ENCODE results near the gene METTL6. TPM values are rescaled to one million over a fixed set of nuclear protein-coding genes. Genes with fewer than 3 reads are reported as not detected.

METTL6 gene
- total RNA-seq, 4 donors from 2014 or later = 2.6 to 9.6 (median 9.0) TPM

- WGBS, 2 donors (ENCODE audit: low coverage in 1 of 2) = 88 to 97% methylated on average over 2 of the region's 2 CpGs
- no peak for TF ChIP-seq EP300 (IDR thresholded peaks at IDR 0.05; ENCODE audit: low read depth)
- TF ChIP-seq POLR2AphosphoS5 (IDR thresholded peaks at IDR 0.05) = no peak
- no peak for TF ChIP-seq POLR2A (IDR thresholded peaks at IDR 0.05)
- TF ChIP-seq, protein P1, sequence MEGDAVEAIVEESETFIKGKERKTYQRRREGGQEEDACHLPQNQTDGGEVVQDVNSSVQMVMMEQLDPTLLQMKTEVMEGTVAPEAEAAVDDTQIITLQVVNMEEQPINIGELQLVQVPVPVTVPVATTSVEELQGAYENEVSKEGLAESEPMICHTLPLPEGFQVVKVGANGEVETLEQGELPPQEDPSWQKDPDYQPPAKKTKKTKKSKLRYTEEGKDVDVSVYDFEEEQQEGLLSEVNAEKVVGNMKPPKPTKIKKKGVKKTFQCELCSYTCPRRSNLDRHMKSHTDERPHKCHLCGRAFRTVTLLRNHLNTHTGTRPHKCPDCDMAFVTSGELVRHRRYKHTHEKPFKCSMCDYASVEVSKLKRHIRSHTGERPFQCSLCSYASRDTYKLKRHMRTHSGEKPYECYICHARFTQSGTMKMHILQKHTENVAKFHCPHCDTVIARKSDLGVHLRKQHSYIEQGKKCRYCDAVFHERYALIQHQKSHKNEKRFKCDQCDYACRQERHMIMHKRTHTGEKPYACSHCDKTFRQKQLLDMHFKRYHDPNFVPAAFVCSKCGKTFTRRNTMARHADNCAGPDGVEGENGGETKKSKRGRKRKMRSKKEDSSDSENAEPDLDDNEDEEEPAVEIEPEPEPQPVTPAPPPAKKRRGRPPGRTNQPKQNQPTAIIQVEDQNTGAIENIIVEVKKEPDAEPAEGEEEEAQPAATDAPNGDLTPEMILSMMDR (IDR thresholded peaks at IDR 0.05) = no peak
These were observed 29.0 kb upstream of the METTL6 start for GRCh38 chr3:15456321-15456720.

DNA sequence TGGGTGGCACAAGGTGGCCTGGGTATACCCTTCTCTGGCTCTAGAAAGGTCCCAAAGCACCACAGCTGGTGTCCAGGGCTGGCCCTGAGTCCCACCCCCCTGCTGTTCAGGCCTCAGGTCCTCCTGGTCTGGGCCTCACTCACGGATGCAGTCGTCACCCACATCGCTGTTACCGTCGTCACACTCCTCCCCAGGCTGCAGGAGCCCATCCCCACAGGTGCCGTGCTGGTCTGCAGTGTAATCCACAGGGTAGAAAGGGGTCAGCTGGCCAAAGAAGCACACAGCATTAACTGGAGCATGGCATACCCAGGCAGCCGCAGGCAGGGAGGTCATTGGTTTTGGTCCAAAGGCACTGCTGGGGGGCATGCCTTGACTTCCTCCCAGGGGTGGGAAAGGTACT is 28.4 kb upstream of the METTL6 start:
- intact Hi-C loops (cut with DNase I; ENCODE audit: low total_unique reads) = no loop called here
- in situ Hi-C loops (cut with MboI; ENCODE audit: low pct_ligation_motif_present in 1 of 4, low pct_unique_long_range_greater_than_20kb in 1 of 4, low sequenced_read_pairs in 3 of 4) = no loop called here
- Histone ChIP-seq H3K4me3 (no peak overlapping the region), H3K27me3 (no peaks in the 10 kb centered on the region), H3K27ac (no peak overlapping the region), H3K9me3 (no peaks in the 10 kb centered on the region), H3K36me3 (no peaks in the 10 kb centered on the region), H3K4me1 (no peaks in the 10 kb centered on the region)
- DNase-seq = no peak
- WGBS, 2 donors (ENCODE audit: low coverage in 1 of 2) = 89% methylated on average over 7 of the region's 7 CpGs; no CpG with 5 or more reads in 1 of the 2 donors
- TF ChIP-seq EP300 (IDR thresholded peaks at IDR 0.05; ENCODE audit: low read depth) (no peak), POLR2A (IDR thresholded peaks at IDR 0.05) (no peak), POLR2AphosphoS5 (IDR thresholded peaks at IDR 0.05) (no peak)
- TF ChIP-seq, protein P1 (IDR thresholded peaks at IDR 0.05) = no peak

More at GRCh38 chr3:15456321-15456720, 29.0 kb upstream of the METTL6 start:
- intact Hi-C loops (cut with DNase I; ENCODE audit: low total_unique reads) = no loop called here
- H3K4me3 ChIP-seq = no peak overlapping the region
- no peaks in the 10 kb centered on the region for H3K27me3 ChIP-seq
- in situ Hi-C loops (cut with MboI; ENCODE audit: low pct_ligation_motif_present in 1 of 4, low pct_unique_long_range_greater_than_20kb in 1 of 4, low sequenced_read_pairs in 3 of 4) = no loop called here
- H3K9me3 ChIP-seq = no peaks in the 10 kb centered on the region
- DNase-seq = no peak
- no peak overlapping the region for H3K27ac ChIP-seq
- H3K36me3 ChIP-seq = no peaks in the 10 kb centered on the region
- no peaks in the 10 kb centered on the region for H3K4me1 ChIP-seq

- Histone ChIP-seq H3K27me3 (no peaks in the 10 kb centered on the region), H3K4me3 (no peak overlapping the region), H3K27ac (no peak overlapping the region), H3K36me3 (no peaks in the 10 kb centered on the region), H3K9me3 (no peaks in the 10 kb centered on the region), H3K4me1 (no peaks in the 10 kb centered on the region)
- in situ Hi-C loops (cut with MboI; ENCODE audit: low pct_ligation_motif_present in 1 of 4, low pct_unique_long_range_greater_than_20kb in 1 of 4, low sequenced_read_pairs in 3 of 4) = no loop called here
- DNase-seq = no peak
- TF ChIP-seq EP300 (IDR thresholded peaks at IDR 0.05; ENCODE audit: low read depth) (no peak), POLR2A (IDR thresholded peaks at IDR 0.05) (no peak), POLR2AphosphoS5 (IDR thresholded peaks at IDR 0.05) (no peak)
- TF ChIP-seq, protein P1 (IDR thresholded peaks at IDR 0.05) = no peak
- intact Hi-C loops (cut with DNase I; ENCODE audit: low total_unique reads) = no loop called here
These were observed 27.6 kb upstream of the METTL6 start for GRCh38 chr3:15454965-15455364.

GRCh38 chr3:15453991-15454625 is 26.8 kb upstream of the METTL6 start:
- Histone ChIP-seq H3K4me1 (no peaks in the 10 kb centered on the region), H3K9me3 (no peaks in the 10 kb centered on the region), H3K27me3 (no peaks in the 10 kb centered on the region), H3K4me3 (no peak overlapping the region), H3K27ac (no peak overlapping the region), H3K36me3 (no peaks in the 10 kb centered on the region)
- TF ChIP-seq POLR2A (IDR thresholded peaks at IDR 0.05) (no peak), EP300 (IDR thresholded peaks at IDR 0.05; ENCODE audit: low read depth) (no peak), POLR2AphosphoS5 (IDR thresholded peaks at IDR 0.05) (no peak)
- TF ChIP-seq, protein P1 (IDR thresholded peaks at IDR 0.05) = no peak
- in situ Hi-C loops (cut with MboI; ENCODE audit: low pct_ligation_motif_present in 1 of 4, low pct_unique_long_range_greater_than_20kb in 1 of 4, low sequenced_read_pairs in 3 of 4) (no loop called here), intact Hi-C loops (cut with DNase I; ENCODE audit: low total_unique reads) (no loop called here)
- no peak for DNase-seq
- WGBS, 2 donors (ENCODE audit: low coverage in 1 of 2) = 76 to 100% methylated on average over 1 to 9 of the region's 9 CpGs
